ENCODE data around the gene PFN2. TPM values are rescaled to one million over a fixed set of nuclear protein-coding genes. Genes with fewer than 3 reads are reported as not detected.
"Not testable (repeated sequence)": the region's sequence is repeated elsewhere in the genome, so short reads cannot be mapped to it uniquely, and the experiment has no call there.

PFN2 gene
- total and polyA plus RNA-seq, 2 donors from 2014 or later = 93.2 to 253 TPM

- no peaks in the 10 kb centered on the region for H3K36me3 ChIP-seq (ENCODE audit: control insufficient read depth in 2 of 3, insufficient read depth in 3 of 3, low read length in 3 of 3)
- intact Hi-C loops (cut with DNase I) = no loop called here
- TF ChIP-seq CTCF (IDR thresholded peaks at IDR 0.05; ENCODE audit: borderline replicate concordance, extremely low read depth, insufficient read depth) = no peak
- peaks cover 0 to 12% (median 0%) of the 10 kb centered on the region in 3 donors for H3K4me1 ChIP-seq (ENCODE audit: control insufficient read depth in 2 of 3, insufficient read depth in 2 of 3, low read depth in 1 of 3, low read length in 3 of 3)
- H3K9ac ChIP-seq (ENCODE audit: low read length in 3 of 3) = no peak overlapping the region
- FAIRE-seq (no peak), DNase-seq (no peak)
- H3K4me3 ChIP-seq (ENCODE audit: low read length in 3 of 3) = no peak overlapping the region
- H3K27me3 ChIP-seq (ENCODE audit: control insufficient read depth, insufficient read depth, low read length) = no peaks in the 10 kb centered on the region
- no peak overlapping the region for H3K27ac ChIP-seq (ENCODE audit: low read depth in 2 of 2, low read length in 2 of 2)
- H3K9me3 ChIP-seq (ENCODE audit: control insufficient read depth in 2 of 3, insufficient read depth in 1 of 3, low read length in 3 of 3) = no peaks in the 10 kb centered on the region
Measured at GRCh38 chr3:149955449-149955848, 15.2 kb downstream of the PFN2 start.

- no peak overlapping the region for H3K4me3 ChIP-seq (ENCODE audit: low read length in 3 of 3)
- no peaks in the 10 kb centered on the region for H3K36me3 ChIP-seq (ENCODE audit: control insufficient read depth in 2 of 3, insufficient read depth in 3 of 3, low read length in 3 of 3)
- intact Hi-C loops (cut with DNase I) = no loop called here
- H3K9me3 ChIP-seq (ENCODE audit: control insufficient read depth in 2 of 3, insufficient read depth in 1 of 3, low read length in 3 of 3) = no peaks in the 10 kb centered on the region
- no peak overlapping the region for H3K27ac ChIP-seq (ENCODE audit: low read depth in 2 of 2, low read length in 2 of 2)
- H3K9ac ChIP-seq (ENCODE audit: low read length in 3 of 3) = no peak overlapping the region
- FAIRE-seq (no peak), DNase-seq (no peak)
- TF ChIP-seq CTCF (IDR thresholded peaks at IDR 0.05; ENCODE audit: borderline replicate concordance, extremely low read depth, insufficient read depth) = no peak
- H3K27me3 ChIP-seq (ENCODE audit: control insufficient read depth, insufficient read depth, low read length) = no peaks in the 10 kb centered on the region
- H3K4me1 ChIP-seq (ENCODE audit: control insufficient read depth in 2 of 3, insufficient read depth in 2 of 3, low read depth in 1 of 3, low read length in 3 of 3) = peaks cover 0 to 12% (median 0%) of the 10 kb centered on the region in 3 donors
Measured at GRCh38 chr3:149954812-149955211, 15.9 kb downstream of the PFN2 start.

GRCh38 chr3:149949181-149949580 is 21.5 kb downstream of the PFN2 start:
- Histone ChIP-seq H3K27ac (ENCODE audit: low read depth in 2 of 2, low read length in 2 of 2) (no peak overlapping the region), H3K36me3 (ENCODE audit: control insufficient read depth in 2 of 3, insufficient read depth in 3 of 3, low read length in 3 of 3) (no peaks in the 10 kb centered on the region), H3K4me1 (ENCODE audit: control insufficient read depth in 2 of 3, insufficient read depth in 2 of 3, low read depth in 1 of 3, low read length in 3 of 3) (no peaks in the 10 kb centered on the region), H3K27me3 (ENCODE audit: control insufficient read depth, insufficient read depth, low read length) (no peaks in the 10 kb centered on the region), H3K9me3 (ENCODE audit: control insufficient read depth in 2 of 3, insufficient read depth in 1 of 3, low read length in 3 of 3) (no peaks in the 10 kb centered on the region), H3K4me3 (ENCODE audit: low read length in 3 of 3) (no peak overlapping the region), H3K9ac (ENCODE audit: low read length in 3 of 3) (no peak overlapping the region)
- FAIRE-seq (no peak), DNase-seq (no peak)
- no peak for TF ChIP-seq CTCF (IDR thresholded peaks at IDR 0.05; ENCODE audit: borderline replicate concordance, extremely low read depth, insufficient read depth)
- intact Hi-C loops (cut with DNase I) = no loop called here

GRCh38 chr3:149947231-149947630 is 23.5 kb downstream of the PFN2 start:
- FAIRE-seq = no peak
- Histone ChIP-seq H3K9me3 (ENCODE audit: control insufficient read depth in 2 of 3, insufficient read depth in 1 of 3, low read length in 3 of 3) (no peaks in the 10 kb centered on the region), H3K27me3 (ENCODE audit: control insufficient read depth, insufficient read depth, low read length) (no peaks in the 10 kb centered on the region), H3K27ac (ENCODE audit: low read depth in 2 of 2, low read length in 2 of 2) (no peak overlapping the region), H3K4me1 (ENCODE audit: control insufficient read depth in 2 of 3, insufficient read depth in 2 of 3, low read depth in 1 of 3, low read length in 3 of 3) (no peaks in the 10 kb centered on the region), H3K36me3 (ENCODE audit: control insufficient read depth in 2 of 3, insufficient read depth in 3 of 3, low read length in 3 of 3) (no peaks in the 10 kb centered on the region), H3K4me3 (ENCODE audit: low read length in 3 of 3) (no peak overlapping the region), H3K9ac (ENCODE audit: low read length in 3 of 3) (no peak overlapping the region)
- TF ChIP-seq CTCF (IDR thresholded peaks at IDR 0.05; ENCODE audit: borderline replicate concordance, extremely low read depth, insufficient read depth) = no peak
- intact Hi-C loops (cut with DNase I) = no loop called here
- no peak for DNase-seq

- FAIRE-seq; H3K4me1 ChIP-seq (ENCODE audit: control insufficient read depth in 2 of 3, insufficient read depth in 2 of 3, low read depth in 1 of 3, low read length in 3 of 3); H3K9ac ChIP-seq (ENCODE audit: low read length in 3 of 3); H3K4me3 ChIP-seq (ENCODE audit: low read length in 3 of 3); H3K27me3 ChIP-seq (ENCODE audit: control insufficient read depth, insufficient read depth, low read length); H3K27ac ChIP-seq (ENCODE audit: low read depth in 2 of 2, low read length in 2 of 2); H3K9me3 ChIP-seq (ENCODE audit: control insufficient read depth in 2 of 3, insufficient read depth in 1 of 3, low read length in 3 of 3); intact Hi-C loops (cut with DNase I); DNase-seq; H3K36me3 ChIP-seq (ENCODE audit: control insufficient read depth in 2 of 3, insufficient read depth in 3 of 3, low read length in 3 of 3): not testable (repeated sequence)
Measured at GRCh38 chr3:149943966-149944365, 26.7 kb downstream of the PFN2 start.

Measured in kidney (tissue), 14 donors.